Keratinocyte (primary cell): ENCODE results near the gene SCYGR3. TPM values are rescaled to one million over a fixed set of nuclear protein-coding genes. Genes with fewer than 3 reads are reported as not detected.

Experiments
- DNase-seq: peaks from one replicate; pipeline ENCODE4 v3.0.0-alpha.2; 2011; ENCODE audit warnings: low read depth, missing footprints, low spot score
- FAIRE-seq: peaks from 2 replicates; lab custom pipeline; 2011; peaks lifted over from hg19 to GRCh38; lab: Jason Lieb, UNC
- H2AFZ ChIP-seq: 2 replicates; pipeline ENCODE4 v1.6.0; 2012; ENCODE audit warnings: low read length, control low read depth, inconsistent platforms; ENCODE audit not compliant: control insufficient read depth
- H3K27ac ChIP-seq: 2 replicates; pipeline ENCODE4 v1.5.1; 2011; ENCODE audit warnings: low read length; ENCODE audit not compliant: control insufficient read depth, insufficient read depth
- H3K27me3 ChIP-seq: 3 replicates; pipeline ENCODE4 v1.6.0; 2011; ENCODE audit warnings: low read length; ENCODE audit not compliant: control insufficient read depth, insufficient read depth; ENCODE audit errors: extremely low read depth
- H3K36me3 ChIP-seq, 2 experiments: 2 replicates in 1 of 2; 3 replicates in 1 of 2; pipeline ENCODE4 v1.5.1; 2011; ENCODE audit warnings: low read length in 2 of 2, mild to moderate bottlenecking in 1 of 2; ENCODE audit not compliant: control insufficient read depth in 2 of 2, insufficient read depth in 2 of 2; ENCODE audit errors: extremely low read depth in 1 of 2
- H3K4me1 ChIP-seq: 3 replicates; pipeline ENCODE4 v1.5.1; 2011; ENCODE audit warnings: low read length; ENCODE audit not compliant: control insufficient read depth, insufficient read depth; ENCODE audit errors: extremely low read depth
- H3K4me2 ChIP-seq: 3 replicates; pipeline ENCODE4 v1.6.0; 2011; ENCODE audit warnings: low read depth, low read length; ENCODE audit not compliant: control insufficient read depth, insufficient read depth; ENCODE audit errors: extremely low read depth
- H3K4me3 ChIP-seq, 3 experiments: fragments of 200-600 bp in 1 of 3; sonication (generic) in 1 of 3; 2 replicates in 2 of 3; 3 replicates in 1 of 3; pipeline ENCODE4 v1.5.1; 2011 to 2016; ENCODE audit warnings: low read length in 3 of 3, mild to moderate bottlenecking in 3 of 3, control low read depth in 2 of 3, inconsistent platforms in 1 of 3, low read depth in 1 of 3, mixed read lengths in 1 of 3, mixed run types in 1 of 3, moderate library complexity in 1 of 3; ENCODE audit not compliant: control insufficient read depth in 2 of 3, insufficient read depth in 2 of 3; ENCODE audit errors: extremely low read depth in 1 of 3
- H3K79me2 ChIP-seq: 2 replicates; pipeline ENCODE4 v1.6.0; 2012; ENCODE audit warnings: low read length; ENCODE audit not compliant: control insufficient read depth, insufficient read depth
- H3K9ac ChIP-seq: 3 replicates; pipeline ENCODE4 v1.6.0; 2011; ENCODE audit warnings: low read length; ENCODE audit not compliant: control insufficient read depth, insufficient read depth; ENCODE audit errors: extremely low read depth
- H3K9me1 ChIP-seq: 3 replicates; pipeline ENCODE4 v1.6.0; 2011; ENCODE audit warnings: low read length; ENCODE audit not compliant: control insufficient read depth, insufficient read depth; ENCODE audit errors: extremely low read depth
- H3K9me3 ChIP-seq: 2 replicates; pipeline ENCODE4 v1.5.1; 2012; ENCODE audit warnings: low read depth, low read length; ENCODE audit not compliant: control insufficient read depth
- H4K20me1 ChIP-seq: 3 replicates; pipeline ENCODE4 v1.6.0; 2011; ENCODE audit warnings: low read length; ENCODE audit not compliant: control insufficient read depth, insufficient read depth; ENCODE audit errors: extremely low read depth
- EZH2 ChIP-seq: IDR thresholded peaks from one replicate; pipeline ENCODE4 v1.6.1; 2012; ENCODE audit warnings: inconsistent platforms, mild to moderate bottlenecking, low read length, moderate library complexity
- dilution Hi-C: fragments of 300-500 bp; cut with MboI; formaldehyde crosslinking; loops from one replicate; pipeline ENCODE4 v1.7.0; 2020; ENCODE audit warnings: low sequenced_read_pairs; ENCODE audit not compliant: extremely low pct_ligation_motif_present
- polyA plus RNA-seq, 5 experiments: library from polyadenylated mRNA; depleted of rRNA in 3 of 5; stranded (reverse) in 3 of 5; stranded (forward) in 1 of 5; unstranded in 1 of 5; fragments of >200 nt; gene quantifications; 1 replicate in 1 of 5; 2 replicates in 3 of 5; 3 replicates in 1 of 5; pipeline versions ENCODE4 v1.2.1 to v1.2.3, GENCODE V29; 2011 to 2012; ENCODE audit warnings: missing spikeins in 2 of 5, low read depth in 1 of 5, low replicate concordance in 1 of 5
- TF ChIP-seq, protein P1 (sequence below), 3 experiments: IDR thresholded peaks in 1 of 3; conservative IDR thresholded peaks in 1 of 3; optimal IDR thresholded peaks in 1 of 3; 2 replicates in 2 of 3; 3 replicates in 1 of 3; pipeline versions ENCODE3 to v1.5.1; 2011; ENCODE audit warnings: low read length in 3 of 3, mild to moderate bottlenecking in 3 of 3, moderate library complexity in 2 of 3, control low read depth in 1 of 3, inconsistent platforms in 1 of 3; ENCODE audit not compliant: insufficient read depth in 2 of 3; ENCODE audit errors: extremely low read depth in 1 of 3

Gene SCYGR3
- polyA plus RNA-seq, 1 donor (not counting 4 experiments of a cell fraction or from before 2014, with no cell fraction given) = not detected

DNA sequence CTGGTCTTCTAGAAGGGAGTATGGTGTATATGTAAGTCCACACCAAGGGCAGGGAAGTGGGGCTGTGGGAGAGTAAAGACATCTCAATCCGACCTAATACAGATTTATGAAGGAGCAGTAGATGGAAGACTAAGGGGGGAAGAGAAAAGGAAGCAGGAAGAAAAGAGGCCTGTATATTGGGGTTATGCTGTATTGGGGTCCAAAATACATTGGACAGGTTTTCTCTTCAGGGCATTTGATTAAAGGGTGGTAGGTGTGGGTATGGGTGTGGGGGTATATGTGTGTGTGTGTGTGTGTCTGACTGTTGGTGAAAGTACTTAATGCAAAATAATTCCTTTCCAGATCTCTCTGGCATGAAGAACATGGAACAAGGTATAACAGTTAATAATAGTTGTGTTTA is 49.6 kb downstream of the SCYGR3 start:
- FAIRE-seq = no peak
- dilution Hi-C loops = no loop called here
- H3K27ac ChIP-seq = no peak overlapping the region

More for the DNA sequence above, 49.6 kb downstream of the SCYGR3 start:
- Histone ChIP-seq H3K9me3 (no peaks in the 10 kb centered on the region), H3K4me3 (no peak overlapping the region), H2AFZ (no peak overlapping the region), H3K9ac (no peak overlapping the region), H4K20me1 (no peaks in the 10 kb centered on the region), H3K79me2 (no peaks in the 10 kb centered on the region), H3K9me1 (no peaks in the 10 kb centered on the region), H3K36me3 (peaks cover 3 to 4% of the 10 kb centered on the region in 2 experiments), H3K27me3 (no peaks in the 10 kb centered on the region), H3K4me2 (no peak overlapping the region), H3K4me1 (no peaks in the 10 kb centered on the region)
- TF ChIP-seq, protein P1, sequence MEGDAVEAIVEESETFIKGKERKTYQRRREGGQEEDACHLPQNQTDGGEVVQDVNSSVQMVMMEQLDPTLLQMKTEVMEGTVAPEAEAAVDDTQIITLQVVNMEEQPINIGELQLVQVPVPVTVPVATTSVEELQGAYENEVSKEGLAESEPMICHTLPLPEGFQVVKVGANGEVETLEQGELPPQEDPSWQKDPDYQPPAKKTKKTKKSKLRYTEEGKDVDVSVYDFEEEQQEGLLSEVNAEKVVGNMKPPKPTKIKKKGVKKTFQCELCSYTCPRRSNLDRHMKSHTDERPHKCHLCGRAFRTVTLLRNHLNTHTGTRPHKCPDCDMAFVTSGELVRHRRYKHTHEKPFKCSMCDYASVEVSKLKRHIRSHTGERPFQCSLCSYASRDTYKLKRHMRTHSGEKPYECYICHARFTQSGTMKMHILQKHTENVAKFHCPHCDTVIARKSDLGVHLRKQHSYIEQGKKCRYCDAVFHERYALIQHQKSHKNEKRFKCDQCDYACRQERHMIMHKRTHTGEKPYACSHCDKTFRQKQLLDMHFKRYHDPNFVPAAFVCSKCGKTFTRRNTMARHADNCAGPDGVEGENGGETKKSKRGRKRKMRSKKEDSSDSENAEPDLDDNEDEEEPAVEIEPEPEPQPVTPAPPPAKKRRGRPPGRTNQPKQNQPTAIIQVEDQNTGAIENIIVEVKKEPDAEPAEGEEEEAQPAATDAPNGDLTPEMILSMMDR (optimal IDR thresholded peaks at IDR 0.05 in 1 of 3, IDR thresholded peaks at IDR 0.05 in 1 of 3, conservative IDR thresholded peaks at IDR 0.05 in 1 of 3; ENCODE audit: extremely low read depth in 1 of 3, insufficient read depth in 2 of 3, low read length in 3 of 3) = no peak
- no peak for TF ChIP-seq EZH2
- no peak for DNase-seq

Other genes with a start within 250 kb of the SCYGR3 start
- not detected in 3 replicates for gene TM4SF20, start 235.5 kb downstream of the SCYGR3 start, polyA plus RNA-seq
- gene SCYGR1, start 226.9 kb downstream of the SCYGR3 start, polyA plus RNA-seq = not detected in 3 replicates
- gene AGFG1, start 142.7 kb downstream of the SCYGR3 start, polyA plus RNA-seq = 111 to 125 TPM (median 111 TPM) in 3 replicates
- not detected in 3 replicates for gene SCYGR2, start 15.9 kb downstream of the SCYGR3 start, polyA plus RNA-seq
- not detected in 3 replicates for gene SCYGR4, start 2.7 kb upstream of the SCYGR3 start, polyA plus RNA-seq
- gene SCYGR5, start 52.0 kb upstream of the SCYGR3 start, polyA plus RNA-seq = not detected in 3 replicates
- gene SLC19A3, start 103.2 kb upstream of the SCYGR3 start, polyA plus RNA-seq = 0.25 to 1.0 TPM (median 0.58 TPM) in 3 replicates
- gene SCYGR6, start 109.9 kb upstream of the SCYGR3 start, polyA plus RNA-seq = not detected in 3 replicates
- gene SCYGR7, start 113.5 kb upstream of the SCYGR3 start, polyA plus RNA-seq = not detected in 3 replicates
- not detected in 3 replicates for gene SCYGR8, start 131.1 kb upstream of the SCYGR3 start, polyA plus RNA-seq
- gene CCL20, start 199.0 kb upstream of the SCYGR3 start, polyA plus RNA-seq = 0.70 to 13.5 TPM (median 5.2 TPM) in 3 replicates